Left kidney (tissue), 2 donors: ENCODE results near the gene JAK1. TPM values are rescaled to one million over a fixed set of nuclear protein-coding genes. Genes with fewer than 3 reads are reported as not detected.
A peak's percentile ranks its signal among the peaks of the same experiment; 100 is the strongest.
"Not testable (repeated sequence)": the region's sequence is repeated elsewhere in the genome, so short reads cannot be mapped to it uniquely, and the experiment has no call there.

Experiments
- DNase-seq: peaks from one replicate; pipeline ENCODE4 v3.0.0-alpha.2; 2013
- polyA plus RNA-seq: library from polyadenylated mRNA; unstranded; fragments of 120-200 nt; gene quantifications from one replicate; pipeline ENCODE4 v1.2.1, GENCODE V29; 2013; ENCODE audit not compliant: insufficient read length

The JAK1 gene
- polyA plus RNA-seq, 1 donor = 106 TPM

DNA sequence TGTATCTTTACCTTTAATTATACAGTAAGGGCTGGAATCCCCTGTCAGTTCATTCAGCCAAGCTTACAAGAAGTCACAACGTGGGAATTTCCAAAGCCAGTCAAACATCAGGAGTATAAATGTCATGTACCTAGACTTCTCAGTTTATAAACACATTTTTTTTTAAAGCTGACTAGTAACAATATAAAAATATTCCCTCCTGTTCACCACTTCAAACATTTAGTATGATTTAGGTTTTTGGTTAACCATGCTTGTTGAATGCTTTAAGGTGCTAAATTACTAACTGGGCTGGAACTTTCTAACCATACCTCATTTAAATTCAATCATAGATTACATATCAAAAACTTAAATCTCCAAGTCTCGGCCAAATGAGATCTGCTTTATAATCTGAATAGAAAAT, 44.0 kb downstream of the JAK1 start:
- DNase-seq = no peak

DNA sequence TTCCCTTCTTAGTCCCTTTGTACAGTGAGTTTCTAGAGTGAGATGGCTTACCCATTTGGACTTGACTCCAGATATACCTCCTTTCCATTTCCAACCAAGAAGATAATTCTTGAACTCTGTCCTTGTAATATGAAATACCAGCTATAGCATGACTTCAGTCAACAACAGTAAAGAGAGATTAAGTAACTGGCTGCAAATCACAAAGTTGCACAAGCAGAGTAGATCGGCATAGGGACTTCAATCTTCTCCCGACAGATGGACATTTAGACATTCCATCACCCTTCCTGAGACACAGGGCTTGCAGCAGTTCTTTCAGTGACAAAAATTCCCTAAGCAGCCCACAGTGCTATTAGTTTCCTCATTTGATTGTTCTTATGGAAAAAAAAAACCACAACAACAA, 44.6 kb downstream of the JAK1 start:
- no peak for DNase-seq

DNA sequence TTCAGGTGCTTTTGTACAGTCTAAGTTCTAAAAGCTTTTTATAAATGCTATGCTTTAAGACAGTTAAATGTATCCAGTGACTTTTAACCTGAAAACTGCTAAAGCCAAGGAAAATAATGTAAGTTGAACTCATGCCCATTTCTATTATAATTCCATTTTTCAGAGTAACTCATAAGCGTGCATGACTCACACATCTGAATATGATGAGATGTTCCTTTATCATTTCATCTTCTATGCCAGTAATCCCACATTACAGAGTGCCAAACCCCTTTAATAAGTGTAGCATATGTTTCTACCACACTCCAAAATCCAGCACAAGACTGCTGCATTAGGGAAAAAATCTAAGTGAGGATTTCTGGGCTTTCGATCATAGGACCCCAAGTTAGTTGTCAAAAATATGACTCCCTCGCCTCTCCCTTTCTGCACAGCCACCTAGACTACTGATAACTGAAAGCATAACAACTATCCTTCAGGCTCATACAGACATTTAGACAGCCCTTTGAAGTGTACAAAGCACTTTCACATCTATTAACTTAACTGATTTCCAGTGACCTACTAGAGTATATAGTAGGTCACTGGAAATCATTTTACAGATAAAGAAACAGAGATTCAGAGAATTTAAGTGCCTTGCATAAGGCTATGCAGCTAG, 45.3 kb downstream of the JAK1 start:
- no peak for DNase-seq

DNA sequence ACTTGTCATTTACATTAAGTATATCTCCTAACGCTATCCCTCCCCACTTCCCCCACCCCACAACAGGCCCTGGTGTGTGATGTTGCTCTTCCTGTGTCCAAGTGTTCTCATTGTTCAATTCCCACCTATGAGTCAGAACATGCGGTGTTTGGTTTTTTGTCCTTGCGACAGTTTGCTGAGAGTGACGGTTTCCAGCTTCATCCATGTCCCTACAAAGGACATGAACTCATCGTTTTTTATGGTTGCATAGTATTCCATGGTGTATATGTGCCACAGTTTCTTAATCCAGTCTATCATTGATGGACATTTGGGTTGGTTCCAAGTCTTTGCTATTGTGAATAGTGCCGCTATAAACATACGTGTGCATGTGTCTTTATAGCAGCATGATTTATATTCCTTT, 47.2 kb downstream of the JAK1 start:
- not testable (repeated sequence) for DNase-seq

DNA sequence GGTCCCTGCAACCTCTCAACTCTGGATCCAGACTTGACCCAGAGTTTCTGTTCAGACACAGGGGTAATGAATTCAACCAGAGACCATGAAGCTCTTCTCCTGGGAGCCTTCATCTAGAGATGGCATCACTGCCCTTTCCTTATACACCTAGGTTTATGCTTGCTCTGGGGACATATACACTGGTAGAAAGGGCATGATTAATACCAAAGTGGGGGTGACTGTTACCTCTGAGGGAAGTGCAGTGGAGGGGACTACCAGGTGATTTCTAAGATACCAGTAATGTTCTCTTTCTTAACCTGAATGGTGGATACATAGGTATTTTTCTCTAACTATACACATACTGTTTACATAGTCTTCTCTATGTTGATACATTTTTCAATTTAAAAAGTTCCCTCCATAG, 48.4 kb downstream of the JAK1 start:
- no peak for DNase-seq

DNA sequence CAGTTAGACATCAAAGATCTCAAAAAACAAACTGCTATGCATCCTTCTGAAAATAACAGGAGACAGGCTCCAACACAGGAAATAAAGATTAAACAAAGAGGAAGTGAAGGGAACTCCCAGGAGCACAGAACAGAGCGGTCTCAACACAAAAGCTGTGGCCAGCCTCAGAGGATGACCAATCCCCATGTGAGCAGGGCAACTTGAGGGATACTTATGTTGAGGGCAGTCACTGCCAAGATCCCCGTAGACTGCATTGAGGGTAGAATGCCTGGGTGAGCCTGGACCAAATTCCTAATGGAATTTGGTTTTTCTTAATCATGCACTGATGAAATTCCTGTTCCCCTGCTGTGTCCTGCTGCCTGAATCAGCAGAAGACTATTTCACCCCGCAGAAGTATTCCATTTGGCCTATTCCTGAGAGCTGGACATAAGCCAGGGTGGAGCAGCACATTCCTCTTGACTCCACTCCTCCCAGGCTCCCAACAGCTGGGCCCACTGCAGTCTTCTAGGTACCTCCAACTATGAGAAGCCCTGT, 49.0 kb downstream of the JAK1 start:
- no peak for DNase-seq

DNA sequence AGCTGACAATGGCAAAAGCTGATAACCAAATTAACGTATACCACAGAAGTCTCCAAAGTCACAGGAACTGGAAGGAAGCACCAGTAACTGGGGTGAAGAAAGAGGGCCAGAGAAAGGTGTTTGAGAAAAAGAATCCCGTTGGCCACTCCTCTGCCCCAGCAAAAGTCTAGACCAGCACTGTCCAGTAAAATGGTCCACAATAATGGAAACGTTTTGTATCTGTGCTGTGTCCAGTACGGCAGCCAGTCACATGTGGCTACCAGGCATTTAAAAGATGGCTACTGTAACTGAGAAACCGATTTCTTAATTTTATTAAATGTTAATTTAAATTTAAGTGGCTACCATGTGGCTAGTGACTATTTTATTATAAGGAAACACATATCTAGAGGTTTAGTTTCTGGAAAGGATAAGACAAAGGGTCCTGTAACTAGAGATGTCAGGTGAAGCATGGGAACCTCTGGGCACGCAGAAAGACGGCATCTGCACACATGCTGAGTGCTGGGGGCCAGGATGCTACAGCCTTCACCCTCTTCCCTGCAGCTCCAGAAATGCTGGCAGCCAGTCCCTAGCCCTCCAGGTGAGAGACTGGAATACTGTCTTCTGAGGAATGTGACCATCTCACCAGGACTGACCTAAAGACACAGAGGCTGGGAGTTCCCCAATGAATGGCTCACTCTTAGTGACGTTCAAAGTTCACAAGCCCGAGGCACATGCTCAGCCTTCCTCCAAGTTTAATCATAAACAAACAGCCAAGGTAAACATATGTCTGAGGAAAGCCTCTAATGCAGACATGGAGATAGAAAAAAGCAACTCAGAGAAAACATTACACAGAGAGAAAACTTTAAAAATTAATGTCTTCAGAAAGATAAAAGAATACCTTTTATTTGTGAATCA, 50.7 kb downstream of the JAK1 start:
- no peak for DNase-seq

DNA sequence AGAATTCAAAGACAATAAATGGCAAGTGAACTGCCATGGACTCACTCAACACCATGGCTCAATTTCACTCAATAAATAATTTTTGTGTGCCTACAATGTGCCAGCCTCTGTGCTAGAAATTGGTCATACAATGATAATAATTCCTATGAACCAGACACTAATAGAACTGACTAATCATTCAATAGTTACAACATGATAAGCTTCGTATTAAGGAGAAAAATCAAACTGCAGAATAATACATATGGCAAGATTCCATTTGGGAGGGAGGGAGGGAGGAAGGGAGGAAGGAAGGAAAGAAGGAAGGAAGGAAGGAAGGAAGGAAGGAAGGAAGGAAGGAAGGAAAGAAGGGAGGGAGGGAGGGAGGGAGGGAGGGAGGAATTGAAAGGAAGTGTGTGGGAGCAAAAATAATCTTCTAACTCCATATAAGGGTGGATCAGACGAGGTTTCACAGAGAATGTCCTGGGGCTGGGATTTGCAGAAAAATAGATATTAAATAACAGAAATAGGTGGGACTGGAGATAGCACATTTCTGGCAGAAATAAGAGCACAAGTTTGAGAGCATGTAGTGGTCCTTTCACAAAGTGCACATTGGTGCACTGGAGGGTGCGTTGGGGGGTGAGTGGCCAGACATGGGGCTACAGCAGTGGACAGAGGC, 52.9 kb downstream of the JAK1 start:
- DNase-seq = no peak

DNA sequence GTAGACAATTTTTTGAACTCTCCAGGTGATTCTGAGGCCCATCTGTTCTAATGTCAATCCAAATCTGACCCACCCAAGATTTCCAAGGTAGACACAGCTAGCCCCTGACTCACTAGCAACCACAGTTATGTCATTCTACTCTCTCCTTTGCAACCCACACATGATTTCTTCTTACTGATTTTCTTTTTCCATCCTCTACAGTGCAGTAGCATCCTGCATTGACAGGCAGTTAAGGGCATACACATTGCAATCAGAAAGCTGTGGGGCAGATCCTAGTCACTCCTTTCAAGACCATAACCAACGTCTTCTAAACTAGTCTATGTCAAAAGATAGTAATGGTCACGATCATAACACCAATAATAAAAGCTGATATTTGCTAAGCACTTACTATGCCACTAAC, 54.2 kb downstream of the JAK1 start:
- DNase-seq = no peak

DNA sequence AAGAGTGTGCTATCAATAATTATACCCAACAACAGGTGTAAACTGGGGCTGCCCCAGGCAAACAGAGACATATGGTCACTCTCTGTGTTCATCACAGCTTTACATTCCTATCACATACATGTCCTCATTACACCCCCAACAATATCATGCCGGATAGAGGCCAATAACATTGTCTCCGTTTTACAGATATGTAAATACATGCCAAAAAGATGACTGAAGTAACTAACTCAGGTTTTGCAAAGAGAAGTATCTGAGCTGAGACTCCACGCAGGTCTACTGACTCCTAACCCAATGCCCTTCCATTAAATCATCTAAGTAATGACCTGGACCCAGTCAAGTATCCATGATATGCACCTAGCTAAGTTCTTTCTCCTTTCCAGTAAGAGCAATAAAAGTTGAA, 55.0 kb downstream of the JAK1 start:
- DNase-seq = no peak

DNA sequence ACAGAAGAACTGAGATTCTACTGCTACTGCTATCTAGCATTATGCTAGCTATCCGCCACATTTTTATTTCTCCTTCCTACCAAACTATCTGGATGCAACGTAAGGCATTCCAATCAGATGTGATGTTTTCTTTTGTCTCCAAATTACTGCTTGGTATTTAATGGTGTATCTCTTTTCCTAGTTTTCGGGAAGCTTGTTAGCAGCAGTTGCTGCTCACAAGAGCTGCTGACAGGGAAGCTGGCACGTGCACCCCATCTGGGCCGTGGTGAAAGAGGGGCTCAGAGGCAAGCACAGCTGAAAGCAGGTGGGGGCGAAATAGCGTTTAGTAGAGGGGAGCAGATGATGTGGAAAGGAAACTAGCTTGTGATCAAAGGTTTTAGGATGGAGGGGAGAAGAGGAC, 57.3 kb downstream of the JAK1 start:
- no peak for DNase-seq

DNA sequence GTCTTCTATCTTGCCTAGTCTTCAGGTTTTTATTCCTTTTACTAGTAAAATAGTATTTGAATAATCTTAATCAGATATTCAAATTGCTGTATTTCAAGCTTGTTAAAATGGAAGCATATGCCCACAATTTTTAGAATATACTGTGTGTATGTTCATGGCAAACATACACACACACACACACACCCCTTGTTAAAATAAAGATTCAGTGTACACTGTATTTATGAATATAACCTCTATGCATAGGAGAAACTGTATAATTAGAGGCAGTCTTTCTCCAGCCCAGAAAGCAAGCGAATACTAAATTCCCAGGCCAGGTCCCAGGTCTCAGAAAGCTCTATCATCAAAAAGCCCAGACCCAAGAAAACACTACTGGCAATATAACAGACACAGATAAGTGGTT, 57.8 kb downstream of the JAK1 start:
- no peak for DNase-seq

DNA sequence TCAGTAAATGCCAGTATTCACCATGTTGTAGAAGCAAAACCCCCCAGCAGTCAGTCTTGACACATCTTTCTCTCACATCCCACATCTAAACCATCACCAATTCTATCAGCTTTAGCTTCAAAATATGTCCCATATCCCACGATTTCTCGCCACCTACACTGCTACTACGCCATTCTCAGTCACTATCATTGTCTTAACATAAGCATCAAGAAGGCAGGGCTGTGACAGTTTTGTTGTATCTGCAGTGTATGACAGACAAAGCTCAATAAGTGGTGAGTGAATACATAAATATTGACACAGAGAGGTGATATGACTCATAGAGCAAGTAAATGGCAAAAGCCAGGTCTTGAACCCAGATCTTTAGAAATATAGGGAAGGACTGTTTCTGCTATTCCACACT, 59.9 kb downstream of the JAK1 start:
- no peak for DNase-seq

DNA sequence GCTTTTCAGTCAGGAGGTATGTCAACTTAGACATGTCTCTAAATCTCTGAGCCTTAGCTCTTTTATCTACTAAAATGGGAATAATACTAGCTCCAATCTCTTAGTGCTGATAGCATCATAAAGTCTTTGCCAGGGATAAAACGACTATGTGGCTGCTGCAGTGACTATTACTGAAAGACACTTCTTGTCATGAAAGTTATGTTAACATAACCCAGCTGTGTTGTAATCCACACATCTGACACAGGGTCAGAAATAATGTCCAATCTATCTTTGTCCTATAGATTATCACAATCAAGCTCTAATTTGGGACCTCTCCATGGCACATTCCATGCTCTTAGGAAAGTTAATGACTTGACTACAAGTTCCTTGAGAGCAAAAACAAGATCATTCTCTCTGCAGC, 62.8 kb downstream of the JAK1 start:
- no peak for DNase-seq

DNA sequence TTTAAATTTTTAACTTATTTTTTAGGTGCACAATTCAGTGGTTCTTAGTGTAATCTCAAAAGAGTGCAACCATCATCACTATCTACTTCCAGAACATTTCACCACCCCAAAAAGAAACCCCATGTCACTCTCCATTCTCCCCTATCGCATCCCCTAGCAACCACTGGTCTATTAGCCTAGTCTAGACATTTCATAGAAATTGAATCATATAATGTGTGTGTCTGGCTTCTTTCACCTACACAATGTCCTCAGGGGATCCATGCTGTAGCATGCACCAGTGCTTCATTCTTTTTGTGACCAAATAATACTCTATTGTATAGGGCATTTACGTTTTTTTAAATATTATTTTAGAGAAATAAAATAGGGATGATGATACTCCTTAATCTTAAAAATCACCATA, 64.7 kb downstream of the JAK1 start:
- no peak for DNase-seq

DNA sequence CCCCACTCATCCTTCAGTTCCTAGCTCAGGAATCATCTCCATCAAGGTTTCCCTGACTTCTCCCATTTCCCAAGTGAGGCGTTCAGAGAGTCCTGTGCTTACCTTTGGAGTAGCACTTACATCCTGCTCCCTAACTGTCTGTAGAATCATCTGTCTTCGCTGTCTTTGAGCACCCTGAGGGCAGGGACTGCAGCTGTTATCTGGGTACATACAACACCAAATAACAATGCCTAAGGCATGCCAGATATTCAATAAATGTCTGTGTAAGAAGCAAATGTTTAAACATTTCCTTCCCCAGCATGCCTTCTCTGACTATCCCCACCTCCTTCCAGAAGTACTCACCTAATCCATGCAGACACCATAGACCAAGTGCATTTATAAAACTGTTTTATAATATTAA, 65.4 kb downstream of the JAK1 start:
- DNase-seq = no peak

DNA sequence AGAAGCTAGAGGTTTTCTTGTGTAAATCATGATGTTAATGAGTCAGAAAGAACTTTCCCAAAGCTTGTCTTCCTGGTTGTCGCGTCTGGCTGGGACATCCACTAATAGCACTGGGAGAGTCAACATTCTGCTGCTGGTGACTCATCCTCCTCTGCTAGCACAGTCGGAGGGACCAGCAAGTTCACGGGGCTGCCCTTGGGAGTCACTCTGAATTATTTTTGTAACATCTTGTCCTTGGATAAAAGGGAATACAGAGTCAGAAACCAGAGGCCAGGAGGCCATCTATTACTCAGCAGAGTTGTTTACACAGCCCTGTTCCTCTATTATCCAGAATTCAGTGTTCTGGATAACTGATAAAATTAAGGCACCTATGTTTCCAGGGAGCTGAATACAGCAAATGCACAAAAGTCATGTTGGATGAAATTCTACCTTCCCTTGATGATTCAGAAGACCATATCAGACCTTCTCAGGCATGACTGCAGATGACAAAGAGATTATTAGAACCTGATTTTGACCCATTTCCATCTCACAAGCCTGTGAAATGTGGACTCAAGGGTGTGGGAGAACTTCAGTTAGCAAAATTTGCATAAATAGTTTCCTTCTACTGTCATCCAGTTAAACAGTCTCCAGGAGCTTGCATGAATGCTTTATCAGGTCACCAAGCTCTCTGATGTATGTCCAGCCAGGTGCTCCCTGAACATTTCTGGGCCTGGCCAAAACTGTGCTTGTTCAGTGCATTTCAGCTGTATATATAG, 68.1 kb downstream of the JAK1 start:
- DNase-seq = peak; percentile 32

DNA sequence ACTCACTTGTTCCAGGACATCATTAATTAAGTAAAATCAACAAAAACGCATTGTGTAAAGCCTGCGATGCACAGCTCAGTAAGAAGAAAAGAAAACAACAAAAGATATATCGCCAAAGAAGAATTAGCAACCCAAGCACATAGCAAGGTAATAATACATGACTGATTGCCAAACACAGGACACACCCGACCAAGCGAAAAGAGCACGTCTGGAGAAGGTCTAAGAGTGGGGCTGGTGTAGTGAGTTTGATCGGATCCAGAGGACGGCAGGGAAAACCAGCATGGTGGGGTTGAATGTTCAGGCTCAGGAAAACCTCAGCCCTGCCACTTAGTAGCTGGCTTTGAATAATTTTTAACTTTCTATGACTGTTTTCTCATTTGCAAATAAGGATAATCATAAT, 69.8 kb downstream of the JAK1 start:
- DNase-seq = no peak

DNA sequence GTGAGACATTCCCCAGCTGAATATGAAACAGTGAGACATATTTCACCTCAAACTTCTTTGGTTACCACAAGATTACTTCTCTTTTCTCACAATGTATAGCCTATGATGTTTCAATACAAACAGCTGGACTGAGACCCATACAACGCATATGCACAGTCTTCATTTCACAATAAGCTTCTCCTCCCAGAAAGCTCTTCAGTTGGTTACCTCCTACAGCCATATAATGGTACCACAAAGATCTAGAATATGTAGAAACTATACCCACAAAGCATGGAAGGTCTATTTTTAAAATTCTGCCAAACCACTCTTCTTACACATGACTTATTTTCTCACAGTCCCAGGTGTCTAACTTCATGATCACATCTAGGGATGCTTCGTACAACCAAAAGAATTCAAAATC, 70.8 kb downstream of the JAK1 start:
- DNase-seq = no peak

DNA sequence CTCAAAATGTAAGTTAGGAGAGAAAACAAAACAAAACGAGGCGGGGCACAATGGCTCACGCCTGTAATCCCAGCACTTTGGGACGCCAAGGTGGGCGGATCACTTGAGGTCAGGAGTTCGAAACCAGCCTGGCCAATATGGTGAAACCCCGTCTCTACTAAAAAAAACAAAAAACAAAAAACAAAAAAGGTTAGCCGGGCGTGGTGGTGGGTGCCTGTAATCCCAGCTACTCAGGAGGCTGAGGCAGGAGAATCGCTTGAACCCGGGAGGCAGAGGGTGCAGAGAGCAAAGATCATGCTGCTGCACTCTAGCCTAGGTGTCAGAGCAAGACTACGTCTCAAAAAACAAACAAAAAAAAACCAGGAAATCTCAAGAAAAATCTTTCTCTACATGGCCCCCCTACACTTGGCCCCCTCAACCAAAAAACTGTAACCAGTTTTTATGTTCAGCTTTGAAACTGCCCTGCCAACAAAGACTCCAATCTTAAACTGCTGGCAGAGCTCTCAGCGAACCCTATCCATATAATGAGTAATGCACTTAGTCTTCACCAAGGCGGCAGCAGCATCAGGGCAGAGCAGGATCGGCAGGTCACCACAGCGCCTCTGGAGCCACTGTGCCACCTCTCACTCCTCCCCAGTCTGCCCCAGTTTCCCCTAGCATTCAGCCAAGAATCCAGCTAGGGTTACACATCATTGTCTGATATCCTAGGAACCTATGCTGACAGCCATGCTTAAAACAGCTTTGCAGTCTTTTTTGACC, 71.7 kb downstream of the JAK1 start:
- no peak for DNase-seq

DNA sequence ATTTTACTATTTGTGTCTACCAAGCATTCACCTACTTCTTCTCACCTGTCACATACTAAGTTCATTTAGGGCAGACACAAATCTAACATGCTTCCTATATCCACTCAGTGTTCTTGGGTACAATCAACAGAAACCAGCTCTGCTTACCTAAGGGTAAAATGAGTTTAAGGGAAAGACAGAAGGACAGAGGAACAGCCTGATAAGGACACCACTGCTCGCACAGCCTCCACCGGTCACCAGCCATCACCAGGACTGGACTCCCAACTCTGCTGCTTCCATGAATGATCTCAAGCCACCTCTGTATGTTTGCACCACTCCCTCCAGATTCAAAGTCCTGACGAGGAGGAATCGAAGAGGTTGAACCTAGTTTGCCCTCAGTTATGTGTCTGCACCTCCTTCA, 72.4 kb downstream of the JAK1 start:
- no peak for DNase-seq
